Karpas-422 (cell line): Measurements from ENCODE around the gene RIC3. TPM values are rescaled to one million over a fixed set of nuclear protein-coding genes. Genes with fewer than 3 reads are reported as not detected.

Experiments used
- DNase-seq: peaks from one replicate; pipeline ENCODE4 v3.0.0-alpha.2; 2015
- H2AFZ ChIP-seq: fragments of 200-600 bp; sonication (generic); 2 replicates; pipeline ENCODE4 v1.6.1; 2014; ENCODE audit warnings: antibody characterized with exemption, low read length, mixed read lengths
- H3K27ac ChIP-seq: fragments of 200-600 bp; sonication (generic); 2 replicates; pipeline ENCODE4 v1.5.1; 2014; ENCODE audit warnings: mild to moderate bottlenecking, low read length, moderate library complexity
- H3K27me3 ChIP-seq: fragments of 200-600 bp; sonication (generic); 2 replicates; pipeline ENCODE4 v1.6.1; 2014; ENCODE audit warnings: low read length, mixed read lengths
- H3K36me3 ChIP-seq: fragments of 200-600 bp; sonication (generic); 2 replicates; pipeline ENCODE4 v1.6.1; 2014; ENCODE audit warnings: low read length, mixed read lengths; ENCODE audit not compliant: insufficient read depth
- H3K4me1 ChIP-seq: fragments of 200-600 bp; sonication (generic); 2 replicates; pipeline ENCODE4 v1.6.1; 2014; ENCODE audit warnings: mild to moderate bottlenecking, low read length, mixed read lengths
- H3K4me2 ChIP-seq: fragments of 200-600 bp; sonication (generic); 2 replicates; pipeline ENCODE4 v1.6.1; 2014; ENCODE audit warnings: low read length, low read depth, mild to moderate bottlenecking; ENCODE audit not compliant: poor library complexity, severe bottlenecking
- H3K4me3 ChIP-seq: fragments of 200-600 bp; sonication (generic); 2 replicates; pipeline ENCODE4 v1.5.1; 2014; ENCODE audit warnings: mild to moderate bottlenecking, antibody characterized with exemption, low read length, mixed read lengths
- H3K79me2 ChIP-seq: fragments of 200-600 bp; sonication (generic); 2 replicates; pipeline ENCODE4 v1.6.1; 2014; ENCODE audit warnings: mild to moderate bottlenecking, low read length, mixed read lengths
- H3K9ac ChIP-seq: fragments of 200-600 bp; sonication (generic); 2 replicates; pipeline ENCODE4 v1.6.0; 2014; ENCODE audit warnings: low read length
- H3K9me2 ChIP-seq: fragments of 200-600 bp; sonication (generic), shearing (Covaris generic); replicated peaks from 2 replicates; pipeline ENCODE4 v1.6.0; 2014; ENCODE audit warnings: mild to moderate bottlenecking, low read length, moderate library complexity; ENCODE audit not compliant: insufficient read depth
- H3K9me3 ChIP-seq: fragments of 300-700, 200-600 bp; sonication (generic); 2 replicates; pipeline ENCODE4 v1.6.1; 2014; ENCODE audit warnings: low read length, mixed read lengths
- H4K20me1 ChIP-seq: fragments of 200-600 bp; sonication (generic); 2 replicates; pipeline ENCODE4 v1.6.1; 2014; ENCODE audit warnings: mild to moderate bottlenecking, antibody characterized with exemption, low read length, low read depth; ENCODE audit not compliant: insufficient read depth
- total RNA-seq: library from RNA; depleted of rRNA; stranded (reverse); fragments of >200 nt; shearing (Covaris generic); gene quantifications from 2 replicates; pipeline ENCODE4 v1.2.3, GENCODE V29; 2014; ENCODE audit warnings: low replicate concordance

RIC3 gene
- total RNA-seq, 1 experiment from 2014 or later, result not detected

GRCh38 chr11:8105666-8106065, 63.2 kb downstream of the RIC3 start:
- H3K27me3 ChIP-seq, result no peaks in the 10 kb centered on the region
- H3K27ac ChIP-seq, result no peak overlapping the region
- H2AFZ ChIP-seq, result no peak overlapping the region
- no peaks in the 10 kb centered on the region for H3K36me3 ChIP-seq
- no peaks in the 10 kb centered on the region for H3K4me1 ChIP-seq
- DNase-seq, result no peak
- no peak overlapping the region for H3K4me3 ChIP-seq
- H3K9me2 ChIP-seq, result no peaks in the 10 kb centered on the region
- no peaks in the 10 kb centered on the region for H3K79me2 ChIP-seq
- H3K9me3 ChIP-seq, result no peaks in the 10 kb centered on the region
- H3K9ac ChIP-seq, result no peak overlapping the region
- no peaks in the 10 kb centered on the region for H4K20me1 ChIP-seq
- H3K4me2 ChIP-seq, result no peak overlapping the region

GRCh38 chr11:8105133-8105532, 63.7 kb downstream of the RIC3 start:
- H3K4me2 ChIP-seq, result no peak overlapping the region
- H3K4me1 ChIP-seq, result no peaks in the 10 kb centered on the region
- no peak overlapping the region for H3K27ac ChIP-seq
- H3K27me3 ChIP-seq, result no peaks in the 10 kb centered on the region
- no peak for DNase-seq
- H4K20me1 ChIP-seq, result no peaks in the 10 kb centered on the region
- H3K4me3 ChIP-seq, result no peak overlapping the region
- no peaks in the 10 kb centered on the region for H3K36me3 ChIP-seq
- H2AFZ ChIP-seq, result no peak overlapping the region
- no peaks in the 10 kb centered on the region for H3K9me3 ChIP-seq
- H3K9me2 ChIP-seq, result no peaks in the 10 kb centered on the region
- no peaks in the 10 kb centered on the region for H3K79me2 ChIP-seq
- no peak overlapping the region for H3K9ac ChIP-seq

DNA sequence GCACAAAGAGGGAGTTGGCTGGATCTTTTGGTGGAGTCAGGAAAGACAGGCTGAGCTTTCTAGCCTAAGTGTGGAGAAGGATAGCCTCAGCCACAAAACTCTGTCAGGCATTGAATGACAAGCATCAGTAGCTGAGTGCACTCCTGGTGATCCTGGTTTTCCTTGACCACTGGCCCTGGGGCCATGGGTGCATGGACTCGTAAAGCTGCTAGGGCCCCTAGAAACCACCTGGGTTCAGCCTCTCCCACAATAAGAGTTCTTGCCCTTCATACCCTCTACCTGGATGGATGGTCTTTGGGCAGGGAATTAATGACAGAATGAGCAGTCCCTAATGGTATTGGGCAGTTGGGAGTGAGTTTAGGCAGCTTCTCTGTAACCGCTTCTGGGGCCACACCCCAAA, 64.9 kb downstream of the RIC3 start:
- Histone ChIP-seq H3K27me3 (no peaks in the 10 kb centered on the region), H2AFZ (no peak overlapping the region), H3K9me2 (no peaks in the 10 kb centered on the region), H3K79me2 (no peaks in the 10 kb centered on the region), H3K36me3 (no peaks in the 10 kb centered on the region), H3K27ac (no peak overlapping the region), H3K4me3 (no peak overlapping the region), H3K4me2 (no peak overlapping the region), H3K9me3 (no peaks in the 10 kb centered on the region), H3K9ac (no peak overlapping the region), H4K20me1 (no peaks in the 10 kb centered on the region), H3K4me1 (no peaks in the 10 kb centered on the region)
- DNase-seq, result no peak

GRCh38 chr11:8102965-8103364, 65.9 kb downstream of the RIC3 start:
- Histone ChIP-seq H3K4me3 (no peak overlapping the region), H3K27me3 (no peaks in the 10 kb centered on the region), H3K9me2 (no peaks in the 10 kb centered on the region)

DNA sequence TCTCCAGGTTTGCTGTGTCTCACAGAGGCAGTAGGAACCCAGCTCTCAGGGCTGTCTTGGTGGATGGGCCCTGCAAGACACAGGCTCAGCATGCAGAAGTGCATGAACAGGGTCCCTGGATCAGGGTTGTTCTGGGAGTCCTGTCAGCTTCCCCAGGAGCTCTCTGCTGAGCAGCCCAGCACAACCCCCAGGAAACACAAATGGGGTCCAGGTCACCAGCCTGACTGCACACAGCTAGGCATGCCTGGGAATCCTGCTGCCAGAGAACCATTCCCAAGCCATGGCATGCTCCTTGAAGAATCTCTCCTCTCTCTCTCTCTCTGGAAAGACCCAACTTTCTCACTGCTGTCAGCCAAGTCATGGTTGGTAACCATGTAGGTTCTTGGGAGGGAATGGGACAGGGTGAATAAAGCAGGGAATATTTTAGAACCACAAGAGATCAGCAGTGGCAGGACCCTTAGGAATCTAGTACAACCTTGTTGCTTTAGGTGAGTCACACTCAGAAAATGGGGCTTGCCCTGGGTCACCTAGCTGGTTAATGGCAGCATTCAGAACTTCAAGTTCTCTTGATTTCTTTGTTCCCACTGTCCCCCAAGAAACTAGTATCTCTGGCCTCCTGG, 66.4 kb downstream of the RIC3 start:
- Histone ChIP-seq H3K36me3 (no peaks in the 10 kb centered on the region), H3K27me3 (no peaks in the 10 kb centered on the region), H3K4me3 (no peak overlapping the region), H3K4me1 (no peaks in the 10 kb centered on the region), H3K9ac (no peak overlapping the region), H4K20me1 (no peaks in the 10 kb centered on the region), H2AFZ (no peak overlapping the region), H3K4me2 (no peak overlapping the region), H3K9me3 (no peaks in the 10 kb centered on the region), H3K9me2 (no peaks in the 10 kb centered on the region), H3K27ac (no peak overlapping the region), H3K79me2 (no peaks in the 10 kb centered on the region)
- no peak for DNase-seq

More at GRCh38 chr11:8102965-8103364, 65.9 kb downstream of the RIC3 start:
- Histone ChIP-seq H3K9me3 (no peaks in the 10 kb centered on the region), H3K27ac (no peak overlapping the region), H3K4me1 (no peaks in the 10 kb centered on the region), H4K20me1 (no peaks in the 10 kb centered on the region), H3K9ac (no peak overlapping the region), H3K79me2 (no peaks in the 10 kb centered on the region), H3K4me2 (no peak overlapping the region), H2AFZ (no peak overlapping the region), H3K36me3 (no peaks in the 10 kb centered on the region)
- DNase-seq, result no peak

- H3K9ac ChIP-seq, result no peak overlapping the region
- H3K79me2 ChIP-seq, result no peaks in the 10 kb centered on the region
- H3K9me2 ChIP-seq, result no peaks in the 10 kb centered on the region
- H4K20me1 ChIP-seq, result no peaks in the 10 kb centered on the region
- no peaks in the 10 kb centered on the region for H3K4me1 ChIP-seq
- no peak overlapping the region for H3K4me2 ChIP-seq
- no peak overlapping the region for H2AFZ ChIP-seq
- H3K27me3 ChIP-seq, result no peaks in the 10 kb centered on the region
- H3K36me3 ChIP-seq, result no peaks in the 10 kb centered on the region
- no peak overlapping the region for H3K4me3 ChIP-seq
- no peak for DNase-seq
- no peaks in the 10 kb centered on the region for H3K9me3 ChIP-seq
- H3K27ac ChIP-seq, result no peak overlapping the region
Observed at GRCh38 chr11:8101421-8101820, 67.4 kb downstream of the RIC3 start.

- Histone ChIP-seq H3K9me2 (no peaks in the 10 kb centered on the region), H3K9ac (no peak overlapping the region), H3K27ac (no peak overlapping the region), H3K4me3 (no peak overlapping the region), H3K79me2 (no peaks in the 10 kb centered on the region), H3K36me3 (no peaks in the 10 kb centered on the region), H2AFZ (no peak overlapping the region), H3K4me1 (no peaks in the 10 kb centered on the region), H3K27me3 (no peaks in the 10 kb centered on the region), H4K20me1 (no peaks in the 10 kb centered on the region), H3K4me2 (no peak overlapping the region), H3K9me3 (no peaks in the 10 kb centered on the region)
- no peak for DNase-seq
Observed at GRCh38 chr11:8100605-8101004, 68.2 kb downstream of the RIC3 start.

DNA sequence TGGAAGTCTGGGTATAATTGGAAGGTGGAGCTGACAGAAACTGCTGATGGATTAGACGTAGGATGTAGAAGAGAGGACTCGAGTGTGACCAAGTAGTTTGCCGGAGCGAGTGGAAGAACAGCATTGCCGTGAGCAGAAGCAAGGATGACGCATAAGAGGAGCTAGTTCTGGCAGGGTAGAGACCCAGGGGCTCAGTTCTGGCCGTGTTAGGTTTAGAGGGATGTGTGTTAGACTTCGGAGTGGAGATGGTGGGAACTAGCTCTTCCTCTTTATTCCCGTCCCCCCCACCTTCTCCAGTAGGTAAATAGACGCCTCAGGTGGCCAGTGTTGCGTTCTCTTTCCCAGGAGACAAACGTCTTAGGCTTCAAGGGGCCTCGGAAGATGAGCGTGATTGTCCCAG, 68.7 kb downstream of the RIC3 start:
- Histone ChIP-seq H3K27ac (no peak overlapping the region), H3K79me2 (no peaks in the 10 kb centered on the region), H3K36me3 (no peaks in the 10 kb centered on the region), H3K4me3 (no peak overlapping the region), H3K4me1 (no peaks in the 10 kb centered on the region), H2AFZ (no peak overlapping the region), H3K27me3 (no peaks in the 10 kb centered on the region), H3K9me2 (no peaks in the 10 kb centered on the region), H4K20me1 (no peaks in the 10 kb centered on the region), H3K4me2 (no peak overlapping the region), H3K9ac (no peak overlapping the region), H3K9me3 (no peaks in the 10 kb centered on the region)
- DNase-seq, result no peak
